Iris pigment epithelial cell (primary cell): Measurements from ENCODE around the gene CARD8.

ENCODE experiments used
- DNase-seq: peaks from one replicate; pipeline ENCODE4 v3.0.0-alpha.2; 2011; ENCODE audit warnings: low read depth

Gene CARD8

DNA sequence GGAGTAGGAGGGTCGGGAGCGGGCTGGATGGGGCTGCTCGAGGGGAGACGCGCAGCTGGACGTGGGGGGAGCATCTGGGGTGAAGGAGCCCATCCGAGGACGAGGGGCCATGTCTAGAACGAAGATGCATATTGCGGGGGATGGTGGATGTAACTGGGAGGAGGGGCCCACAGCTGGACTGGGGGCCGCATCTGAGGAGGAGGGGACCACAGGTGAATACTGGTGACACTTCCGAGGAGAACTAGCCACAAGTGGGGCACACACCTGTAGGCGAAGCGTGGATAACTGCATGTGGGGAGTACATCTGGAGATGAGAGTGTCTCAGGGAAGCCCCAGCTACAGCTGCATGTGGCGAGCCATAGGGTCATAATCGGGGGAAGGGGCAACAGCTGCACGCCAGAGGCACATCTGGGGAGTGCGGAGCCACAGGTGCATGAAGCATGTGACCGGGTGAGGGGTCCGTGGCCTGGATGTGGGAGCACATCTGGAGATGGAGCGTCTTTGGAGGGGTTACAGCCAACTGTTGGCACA lies 84.8 kb downstream of the CARD8 start:
- DNase-seq, result no peak

DNA sequence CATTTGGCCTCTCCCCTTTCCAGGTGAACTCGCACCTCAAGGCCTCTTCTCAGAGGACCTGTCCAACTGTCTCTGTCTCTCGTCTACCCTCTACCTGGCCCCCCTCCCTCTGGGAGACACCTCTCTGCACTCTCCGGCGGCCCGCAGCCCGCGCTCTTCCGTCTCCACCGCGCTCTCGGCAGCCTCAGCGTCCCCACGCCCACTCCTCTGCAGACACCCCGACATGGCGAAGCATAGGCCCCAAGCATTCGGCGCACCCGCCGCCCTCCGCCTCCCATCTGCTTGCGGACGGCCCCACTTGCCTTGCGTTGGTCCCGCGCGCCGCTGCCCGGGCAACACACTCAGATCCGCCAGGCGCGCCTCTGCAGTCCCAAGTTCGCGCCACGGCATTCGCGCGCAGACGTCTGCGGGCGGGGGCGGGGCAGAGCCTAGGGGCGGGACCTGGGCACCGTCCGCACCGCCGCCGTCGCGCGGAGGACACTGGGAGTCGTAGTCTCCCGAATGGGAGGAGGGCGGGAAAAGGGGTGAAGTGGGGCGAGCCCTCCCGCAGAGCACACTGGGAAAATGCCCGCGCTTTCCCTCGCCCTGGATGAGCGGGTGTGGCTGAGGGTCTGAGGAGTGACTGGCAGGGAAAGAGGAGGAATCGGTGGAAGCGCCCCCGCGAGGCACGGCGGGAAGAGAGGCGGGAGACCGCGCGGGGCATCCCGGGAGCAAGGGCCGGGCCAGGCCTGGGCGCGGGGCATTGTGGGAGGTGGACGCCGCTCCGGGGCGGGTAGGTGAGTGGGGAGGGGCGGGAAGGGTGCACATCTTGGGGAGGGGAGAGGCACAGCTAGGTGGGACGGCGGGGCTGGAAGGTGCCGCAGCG lies 85.5 kb downstream of the CARD8 start, which contains the start of the genes LIG1 and ZSWIM9:
Gene LIG1, minus strand, starts transcription at position 406 of the 865 bp plus-strand sequence. CDS start 4,778 bp downstream, outside the sequence.
Gene ZSWIM9, plus strand, starts transcription at position 742 of the 865 bp plus-strand sequence. CDS start 1,123 bp downstream, outside the sequence.
- peak; percentile 96 for DNase-seq

DNA sequence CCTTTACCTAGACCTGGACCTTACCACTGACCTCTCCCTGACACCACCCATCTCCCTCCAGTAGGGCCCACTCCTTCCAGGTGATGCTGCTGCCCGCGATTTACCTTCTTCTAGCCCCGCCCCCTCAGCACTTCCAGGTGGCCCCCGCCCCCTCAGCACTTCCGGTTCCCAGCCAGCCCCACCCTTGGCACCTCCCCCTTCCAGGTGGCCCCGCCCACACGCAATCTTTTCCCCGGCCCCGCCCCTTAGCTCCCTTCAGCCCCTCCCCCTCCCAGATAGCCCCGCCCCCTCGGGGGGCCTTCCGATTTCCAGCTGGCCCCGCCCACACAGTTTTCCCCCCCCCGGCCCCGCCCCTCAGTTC lies 86.2 kb downstream of the CARD8 start:
- peak; percentile 55 for DNase-seq

DNA sequence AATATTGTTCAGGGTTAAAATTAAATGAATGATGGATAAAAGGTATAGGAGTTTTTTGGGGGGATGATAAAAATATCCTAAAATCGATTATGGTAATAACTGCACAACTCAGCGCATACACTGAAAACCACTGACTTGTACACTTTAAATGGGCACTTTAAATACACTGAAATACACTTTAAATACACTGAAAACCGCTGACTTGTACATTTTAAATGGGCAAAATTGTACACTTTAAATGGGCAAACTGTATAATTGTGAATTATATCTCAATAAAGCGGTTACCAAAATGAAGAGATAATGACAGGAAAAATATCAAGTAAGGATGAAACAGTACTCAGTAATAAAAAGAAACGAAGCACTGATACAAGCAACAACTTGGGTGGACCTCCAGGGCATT lies 87.0 kb downstream of the CARD8 start:
- DNase-seq, result no peak

DNA sequence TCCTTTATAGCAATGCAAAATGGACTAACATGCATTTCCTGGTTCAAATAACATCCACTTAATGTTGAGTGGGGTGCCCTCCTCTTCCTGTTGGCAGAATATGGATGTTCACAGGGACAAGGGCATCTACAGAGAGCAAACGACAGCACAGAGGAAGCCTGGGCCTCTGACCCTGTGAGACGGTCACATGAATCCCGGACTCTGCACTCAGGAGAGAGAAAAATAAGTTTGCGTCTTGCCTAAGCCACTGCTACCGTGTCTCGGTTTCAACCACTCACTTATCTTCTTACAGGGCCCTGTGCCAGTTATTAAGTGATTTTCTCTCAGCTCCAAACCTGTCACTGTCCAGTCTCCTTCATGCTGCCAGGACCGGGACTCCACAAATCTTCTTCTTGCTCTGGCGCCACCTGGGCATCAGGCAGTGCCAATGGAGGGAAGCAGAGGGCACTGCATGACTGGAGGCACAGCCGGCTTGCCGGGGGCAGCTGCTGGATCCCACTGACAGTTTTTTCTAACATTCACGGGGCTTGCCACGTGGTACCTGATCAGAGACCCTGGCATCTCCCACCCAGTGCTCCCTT lies 97.4 kb downstream of the CARD8 start:
- DNase-seq, result no peak
